ENCODE results near the gene SEC61B. TPM values are rescaled to one million over a fixed set of nuclear protein-coding genes. Genes with fewer than 3 reads are reported as not detected.
A peak's percentile ranks its signal among the peaks of the same experiment; 100 is the strongest.

The SEC61B gene
- total RNA-seq, 1 experiment from 2014 or later: 167 TPM

GRCh38 chr9:99264070-99264680, 42.1 kb downstream of the SEC61B start:
- TF ChIP-seq ESRRA (CRISPR knock-in tag; IDR thresholded peaks at IDR 0.05; ENCODE audit: borderline replicate concordance) (no peak), CDX4 (CRISPR knock-in tag; IDR thresholded peaks at IDR 0.05; ENCODE audit: borderline replicate concordance) (no peak)
- TF ChIP-seq, protein P1, sequence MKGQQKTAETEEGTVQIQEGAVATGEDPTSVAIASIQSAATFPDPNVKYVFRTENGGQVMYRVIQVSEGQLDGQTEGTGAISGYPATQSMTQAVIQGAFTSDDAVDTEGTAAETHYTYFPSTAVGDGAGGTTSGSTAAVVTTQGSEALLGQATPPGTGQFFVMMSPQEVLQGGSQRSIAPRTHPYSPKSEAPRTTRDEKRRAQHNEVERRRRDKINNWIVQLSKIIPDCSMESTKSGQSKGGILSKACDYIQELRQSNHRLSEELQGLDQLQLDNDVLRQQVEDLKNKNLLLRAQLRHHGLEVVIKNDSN (CRISPR knock-in tag; IDR thresholded peaks at IDR 0.05): no peak
- POLR2A ChIA-PET: no interaction called here
- Mint-ChIP-seq H3K4me3 (no peak overlapping the region), H3K27me3 (ENCODE audit: low read depth) (no peaks in the 10 kb centered on the region), H3K4me1 (peaks cover 13% of the 10 kb centered on the region), H3K27ac (no peak overlapping the region), H3K9me3 (no peaks in the 10 kb centered on the region), H3K36me3 (no peaks in the 10 kb centered on the region)
- DNase-seq (ENCODE audit: low spot score) (peak; percentile 50), ATAC-seq (peak; percentile 41)
- CTCF ChIA-PET: interaction anchor here (0.8 kb wide), 1 partner anchor 560 kb away, joined by 3 read pairs; no protein-coding TSS in a partner anchor

DNA sequence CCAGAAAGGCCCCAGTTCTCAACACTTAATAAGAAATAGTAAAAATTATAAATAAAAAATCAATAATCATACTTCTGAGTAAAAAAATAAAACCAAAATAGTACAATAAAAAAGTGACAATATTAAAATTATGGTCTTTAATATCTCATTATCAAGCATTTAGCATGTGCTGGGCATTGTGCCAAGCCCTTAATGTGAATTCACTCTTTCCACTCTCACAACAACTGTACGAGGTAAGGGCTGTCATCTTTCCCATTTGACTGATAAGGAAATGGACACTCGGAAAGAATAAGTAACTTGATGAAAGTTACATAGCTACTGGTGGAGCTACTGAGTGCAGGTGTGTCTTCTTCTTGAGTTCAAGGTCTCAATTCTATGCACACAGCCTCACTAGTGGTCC, 43.6 kb downstream of the SEC61B start:
- Mint-ChIP-seq H3K36me3 (no peaks in the 10 kb centered on the region), H3K4me3 (no peak overlapping the region), H3K27me3 (ENCODE audit: low read depth) (no peaks in the 10 kb centered on the region), H3K27ac (no peak overlapping the region), H3K9me3 (no peaks in the 10 kb centered on the region), H3K4me1 (peaks cover 7% of the 10 kb centered on the region; the same call in 1 of the 2 replicates)
- ATAC-seq (no peak), DNase-seq (ENCODE audit: low spot score) (no peak)
- ChIA-PET POLR2A (no interaction called here), CTCF (interaction anchor here (0.6 to 1.6 kb wide), 3 partner anchors 81 to 638 kb away, joined by 3 to 5 read pairs (median 3); no protein-coding TSS in a partner anchor)
- TF ChIP-seq, protein P2, sequence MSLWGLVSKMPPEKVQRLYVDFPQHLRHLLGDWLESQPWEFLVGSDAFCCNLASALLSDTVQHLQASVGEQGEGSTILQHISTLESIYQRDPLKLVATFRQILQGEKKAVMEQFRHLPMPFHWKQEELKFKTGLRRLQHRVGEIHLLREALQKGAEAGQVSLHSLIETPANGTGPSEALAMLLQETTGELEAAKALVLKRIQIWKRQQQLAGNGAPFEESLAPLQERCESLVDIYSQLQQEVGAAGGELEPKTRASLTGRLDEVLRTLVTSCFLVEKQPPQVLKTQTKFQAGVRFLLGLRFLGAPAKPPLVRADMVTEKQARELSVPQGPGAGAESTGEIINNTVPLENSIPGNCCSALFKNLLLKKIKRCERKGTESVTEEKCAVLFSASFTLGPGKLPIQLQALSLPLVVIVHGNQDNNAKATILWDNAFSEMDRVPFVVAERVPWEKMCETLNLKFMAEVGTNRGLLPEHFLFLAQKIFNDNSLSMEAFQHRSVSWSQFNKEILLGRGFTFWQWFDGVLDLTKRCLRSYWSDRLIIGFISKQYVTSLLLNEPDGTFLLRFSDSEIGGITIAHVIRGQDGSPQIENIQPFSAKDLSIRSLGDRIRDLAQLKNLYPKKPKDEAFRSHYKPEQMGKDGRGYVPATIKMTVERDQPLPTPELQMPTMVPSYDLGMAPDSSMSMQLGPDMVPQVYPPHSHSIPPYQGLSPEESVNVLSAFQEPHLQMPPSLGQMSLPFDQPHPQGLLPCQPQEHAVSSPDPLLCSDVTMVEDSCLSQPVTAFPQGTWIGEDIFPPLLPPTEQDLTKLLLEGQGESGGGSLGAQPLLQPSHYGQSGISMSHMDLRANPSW (CRISPR knock-in tag; conservative IDR thresholded peaks at IDR 0.05; ENCODE audit: low read depth): no peak
- no peak for TF ChIP-seq ZNF121 (CRISPR knock-in tag; IDR thresholded peaks at IDR 0.05)
- no peak for TF ChIP-seq GRHL2 (CRISPR knock-in tag; IDR thresholded peaks at IDR 0.05; ENCODE audit: insufficient replicate concordance, severe bottlenecking)
- no peak for TF ChIP-seq CREM (CRISPR knock-in tag; IDR thresholded peaks at IDR 0.05)
- TF ChIP-seq MXD4 (CRISPR knock-in tag; IDR thresholded peaks at IDR 0.05; ENCODE audit: borderline replicate concordance): no peak
- TF ChIP-seq SMAD4 (CRISPR knock-in tag; IDR thresholded peaks at IDR 0.05): no peak
- no peak for TF ChIP-seq NR1H2 (CRISPR knock-in tag; IDR thresholded peaks at IDR 0.05)
- TF ChIP-seq, protein P3, sequence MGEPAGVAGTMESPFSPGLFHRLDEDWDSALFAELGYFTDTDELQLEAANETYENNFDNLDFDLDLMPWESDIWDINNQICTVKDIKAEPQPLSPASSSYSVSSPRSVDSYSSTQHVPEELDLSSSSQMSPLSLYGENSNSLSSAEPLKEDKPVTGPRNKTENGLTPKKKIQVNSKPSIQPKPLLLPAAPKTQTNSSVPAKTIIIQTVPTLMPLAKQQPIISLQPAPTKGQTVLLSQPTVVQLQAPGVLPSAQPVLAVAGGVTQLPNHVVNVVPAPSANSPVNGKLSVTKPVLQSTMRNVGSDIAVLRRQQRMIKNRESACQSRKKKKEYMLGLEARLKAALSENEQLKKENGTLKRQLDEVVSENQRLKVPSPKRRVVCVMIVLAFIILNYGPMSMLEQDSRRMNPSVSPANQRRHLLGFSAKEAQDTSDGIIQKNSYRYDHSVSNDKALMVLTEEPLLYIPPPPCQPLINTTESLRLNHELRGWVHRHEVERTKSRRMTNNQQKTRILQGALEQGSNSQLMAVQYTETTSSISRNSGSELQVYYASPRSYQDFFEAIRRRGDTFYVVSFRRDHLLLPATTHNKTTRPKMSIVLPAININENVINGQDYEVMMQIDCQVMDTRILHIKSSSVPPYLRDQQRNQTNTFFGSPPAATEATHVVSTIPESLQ (CRISPR knock-in tag; IDR thresholded peaks at IDR 0.05): no peak
- no peak for TF ChIP-seq FOXJ3 (CRISPR knock-in tag; IDR thresholded peaks at IDR 0.05; ENCODE audit: borderline replicate concordance)
- no peak for TF ChIP-seq JAZF1 (CRISPR knock-in tag; IDR thresholded peaks at IDR 0.05)
- TF ChIP-seq PRDM15 (CRISPR knock-in tag; IDR thresholded peaks at IDR 0.05): no peak
- TF ChIP-seq RORB (CRISPR knock-in tag; IDR thresholded peaks at IDR 0.05): no peak
- TF ChIP-seq ATF3 (CRISPR knock-in tag; conservative IDR thresholded peaks at IDR 0.05): no peak
- no peak for TF ChIP-seq AR (CRISPR knock-in tag; IDR thresholded peaks at IDR 0.05)

Data from WTC11 (cell line).